Subcutaneous adipose tissue (tissue), 4 donors: Measurements from ENCODE around the gene MAT1A. TPM values are rescaled to one million over a fixed set of nuclear protein-coding genes. Genes with fewer than 3 reads are reported as not detected.

Experiments
- total RNA-seq, 4 donors: library from RNA; depleted of rRNA; stranded (reverse); fragments of >200 nt; gene quantifications; one replicate each; pipeline ENCODE4 v1.1.0, GENCODE V29; 2016
- TF ChIP-seq, protein P1 (sequence below): fragments of 450-650 bp; IDR thresholded peaks from one replicate; pipeline ENCODE4 v1.5.1; 2016; ENCODE audit warnings: low read depth, mild to moderate bottlenecking, control low read depth, antibody characterized with exemption, moderate library complexity

The MAT1A gene
- total RNA-seq, 4 donors from 2014 or later, result not detected

DNA sequence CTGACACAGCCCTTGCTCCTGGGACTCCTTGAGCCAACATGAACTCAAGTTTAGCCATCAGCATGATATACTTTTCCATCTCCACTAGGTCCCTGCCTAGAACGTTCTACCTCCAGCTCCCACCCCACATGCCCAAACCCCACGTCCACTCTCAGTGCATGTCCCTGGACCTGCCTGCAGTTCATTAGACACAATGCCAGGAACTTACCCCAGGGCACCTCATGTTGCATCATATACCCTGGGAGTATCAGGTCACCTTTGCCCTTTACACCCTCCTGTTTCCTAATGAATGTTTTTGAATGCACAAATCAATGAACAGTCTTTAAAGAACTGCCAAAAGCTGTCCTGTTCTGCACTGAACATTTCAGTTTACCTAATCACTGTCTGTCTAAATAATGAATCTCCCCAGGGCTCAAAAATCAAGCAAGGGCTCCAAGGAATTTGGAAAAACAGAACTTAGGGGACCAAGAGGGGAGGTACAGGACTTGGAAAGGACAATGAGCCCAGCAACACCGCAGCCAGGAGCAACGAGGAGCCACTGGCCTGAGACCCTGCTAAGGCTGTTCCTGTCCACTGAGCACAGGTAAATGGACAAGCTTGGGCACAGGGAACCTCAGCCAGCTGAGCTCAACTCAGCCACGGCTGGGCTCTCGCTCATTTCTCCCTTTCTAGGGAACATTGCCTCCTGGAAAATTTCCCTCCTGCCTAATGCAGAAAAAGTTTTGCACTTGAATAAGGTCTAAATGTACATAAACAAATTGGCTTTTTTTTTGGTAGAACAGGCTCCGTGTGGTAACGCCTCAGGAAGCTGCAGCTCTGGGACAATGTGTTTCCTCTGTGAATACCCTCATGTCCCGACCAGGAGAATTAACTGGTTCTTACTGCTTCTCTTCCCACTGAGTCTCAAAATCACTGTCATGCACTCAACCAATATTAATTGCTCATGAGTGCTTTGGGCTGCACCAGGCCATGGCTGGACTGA is 7.4 kb downstream of the MAT1A start:
- TF ChIP-seq, protein P1, sequence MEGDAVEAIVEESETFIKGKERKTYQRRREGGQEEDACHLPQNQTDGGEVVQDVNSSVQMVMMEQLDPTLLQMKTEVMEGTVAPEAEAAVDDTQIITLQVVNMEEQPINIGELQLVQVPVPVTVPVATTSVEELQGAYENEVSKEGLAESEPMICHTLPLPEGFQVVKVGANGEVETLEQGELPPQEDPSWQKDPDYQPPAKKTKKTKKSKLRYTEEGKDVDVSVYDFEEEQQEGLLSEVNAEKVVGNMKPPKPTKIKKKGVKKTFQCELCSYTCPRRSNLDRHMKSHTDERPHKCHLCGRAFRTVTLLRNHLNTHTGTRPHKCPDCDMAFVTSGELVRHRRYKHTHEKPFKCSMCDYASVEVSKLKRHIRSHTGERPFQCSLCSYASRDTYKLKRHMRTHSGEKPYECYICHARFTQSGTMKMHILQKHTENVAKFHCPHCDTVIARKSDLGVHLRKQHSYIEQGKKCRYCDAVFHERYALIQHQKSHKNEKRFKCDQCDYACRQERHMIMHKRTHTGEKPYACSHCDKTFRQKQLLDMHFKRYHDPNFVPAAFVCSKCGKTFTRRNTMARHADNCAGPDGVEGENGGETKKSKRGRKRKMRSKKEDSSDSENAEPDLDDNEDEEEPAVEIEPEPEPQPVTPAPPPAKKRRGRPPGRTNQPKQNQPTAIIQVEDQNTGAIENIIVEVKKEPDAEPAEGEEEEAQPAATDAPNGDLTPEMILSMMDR, result no peak

DNA sequence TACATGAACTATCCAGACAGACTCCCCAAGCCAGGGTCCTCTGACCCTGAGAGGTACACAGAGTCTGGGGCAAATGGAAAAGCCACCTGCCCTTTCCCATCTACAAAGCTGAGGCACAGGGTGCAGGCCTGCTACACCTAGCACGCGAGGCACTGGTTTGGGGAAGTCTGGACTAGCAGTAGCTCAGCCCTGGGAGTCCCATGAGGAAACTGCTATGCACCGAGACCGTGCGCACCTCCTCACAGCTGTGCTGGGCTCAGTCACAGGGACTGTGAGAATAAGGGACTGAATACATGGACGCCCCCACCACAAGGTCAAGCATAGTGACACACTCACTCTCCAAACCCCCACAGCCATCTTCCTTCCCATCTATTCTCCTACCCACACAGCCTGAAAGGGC is 8.2 kb downstream of the MAT1A start:
- TF ChIP-seq, protein P1, result no peak

DNA sequence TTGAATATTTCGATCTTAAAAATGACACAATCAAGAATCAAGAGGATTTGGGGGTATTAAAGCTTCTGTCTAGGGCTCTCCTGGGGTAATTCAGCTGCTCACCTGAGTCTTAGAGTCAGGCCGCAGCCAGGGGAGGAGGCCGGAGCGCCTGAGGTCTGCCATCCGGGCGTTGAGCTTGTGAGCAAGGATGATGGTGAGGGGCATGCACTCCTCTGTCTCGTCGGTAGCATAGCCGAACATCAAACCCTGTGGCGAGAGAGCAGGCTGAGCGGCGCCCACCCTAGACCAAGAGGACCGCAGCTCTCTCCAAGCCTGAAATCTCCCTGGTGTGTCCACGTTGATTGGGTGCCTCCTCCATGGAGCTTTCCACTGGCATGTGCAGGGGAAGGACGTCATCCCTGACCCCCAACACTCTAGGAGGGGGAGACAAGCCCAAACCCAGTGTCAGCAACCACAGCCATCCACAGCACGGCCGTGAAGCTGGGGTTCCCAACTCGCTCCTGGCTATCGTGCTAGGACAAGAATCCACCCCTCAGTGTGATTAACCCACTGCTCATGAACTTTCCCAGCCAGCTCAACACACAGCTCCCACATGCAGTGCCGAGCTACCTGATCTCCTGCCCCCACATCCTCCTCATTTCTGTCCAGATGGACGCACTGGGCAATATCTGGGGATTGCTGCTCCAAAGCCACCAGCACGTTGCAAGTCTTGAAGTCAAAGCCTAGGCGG is 9.2 kb downstream of the MAT1A start:
- TF ChIP-seq, protein P1, result no peak

DNA sequence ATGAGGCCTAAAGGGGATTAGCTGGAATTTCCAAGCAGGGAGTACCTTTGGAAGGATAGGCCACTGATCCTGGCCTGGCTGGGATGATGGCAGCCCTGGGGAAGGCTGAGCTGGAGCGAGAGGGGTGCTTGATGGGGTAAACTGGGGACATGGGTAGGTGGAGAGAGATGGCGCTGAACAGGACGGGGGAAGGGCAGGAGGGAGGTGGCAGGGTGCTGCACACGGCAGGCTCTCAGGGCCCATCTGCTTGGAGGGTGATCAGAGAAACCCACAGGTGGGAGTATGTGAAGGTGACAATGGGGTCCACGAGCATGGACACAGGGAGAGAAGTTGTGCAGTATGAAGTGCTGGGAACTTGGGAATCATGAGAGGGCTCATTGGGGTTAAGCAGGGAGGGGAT is 10.3 kb downstream of the MAT1A start:
- TF ChIP-seq, protein P1, result no peak

DNA sequence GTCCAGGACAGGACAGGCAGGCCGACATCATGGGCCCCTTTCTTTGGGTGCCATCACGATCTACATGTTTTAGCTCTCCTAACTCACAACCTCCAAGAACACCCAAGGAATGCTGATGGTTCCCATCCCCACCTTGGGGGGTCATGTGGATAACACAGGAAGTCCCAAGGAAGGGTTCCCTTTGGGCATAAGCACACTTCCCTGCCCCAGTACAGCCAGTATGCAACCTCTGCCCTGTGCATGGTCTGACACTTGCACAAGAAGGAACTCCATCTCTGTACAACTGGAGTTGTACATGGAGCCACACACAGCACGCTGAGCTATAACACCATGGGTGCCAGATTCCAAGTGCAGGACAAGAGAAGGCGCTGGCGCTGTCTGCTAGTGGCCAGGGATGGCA is 11.0 kb downstream of the MAT1A start:
- TF ChIP-seq, protein P1, result no peak

DNA sequence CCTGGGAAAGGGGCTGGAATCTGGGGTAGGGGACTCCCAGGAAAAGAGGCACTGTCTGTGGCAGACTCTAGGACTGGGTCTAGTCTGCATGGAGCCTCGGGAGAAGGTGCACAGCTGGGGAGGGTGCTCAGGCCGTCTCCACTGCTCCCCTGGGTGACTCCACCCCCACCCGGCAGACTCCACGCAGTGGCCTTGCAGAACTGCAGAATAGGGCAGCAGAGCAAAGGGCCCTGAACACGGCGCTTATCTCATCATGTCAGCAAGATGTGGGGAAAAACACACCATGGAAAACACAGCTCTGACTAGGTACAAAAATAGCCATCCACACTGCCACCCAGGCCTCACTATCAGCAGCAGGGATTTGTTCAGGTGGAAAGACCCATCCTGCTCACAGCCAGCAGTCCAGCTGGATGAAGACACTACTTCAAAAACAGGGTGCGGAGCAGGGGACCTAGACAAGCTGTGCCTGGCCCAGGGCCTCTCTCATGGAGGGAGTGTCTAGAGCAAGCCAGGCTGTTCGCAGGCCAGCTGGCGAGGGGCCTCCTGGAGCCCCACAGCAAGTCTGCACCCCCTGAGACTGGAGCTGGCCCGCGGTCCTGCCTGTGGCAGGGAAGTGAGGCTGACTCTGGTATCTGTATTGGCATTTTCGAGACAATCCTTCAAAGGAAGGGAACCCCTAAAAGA is 11.7 kb downstream of the MAT1A start:
- TF ChIP-seq, protein P1, result no peak
